HEK293 (cell line): Measurements from ENCODE around the gene PEX6.

Source experiments
- RBAK ChIP-seq: fragments of 450-650 bp; formaldehyde crosslinking; IDR thresholded peaks from 2 replicates; pipeline ENCODE4 v1.5.1; 2016; ENCODE audit warnings: missing biosample characterization, missing genetic modification characterization
- ZNF121 ChIP-seq: fragments of 450-650 bp; formaldehyde crosslinking; IDR thresholded peaks from 2 replicates; pipeline ENCODE4 v1.5.1; 2016; ENCODE audit warnings: missing biosample characterization, missing genetic modification characterization
- ZNF140 ChIP-seq: fragments of 450-650 bp; formaldehyde crosslinking; IDR thresholded peaks from 2 replicates; pipeline ENCODE4 v1.5.1; 2016; ENCODE audit warnings: missing biosample characterization, missing genetic modification characterization
- ZNF501 ChIP-seq: fragments of 450-650 bp; formaldehyde crosslinking; IDR thresholded peaks from 2 replicates; pipeline ENCODE4 v1.5.1; 2016; ENCODE audit warnings: missing biosample characterization, missing genetic modification characterization
- ZNF621 ChIP-seq: fragments of 450-650 bp; formaldehyde crosslinking; IDR thresholded peaks from 2 replicates; pipeline ENCODE4 v1.5.1; 2017; ENCODE audit warnings: missing biosample characterization, missing genetic modification characterization
- ZNF658 ChIP-seq: fragments of 450-650 bp; formaldehyde crosslinking; IDR thresholded peaks from 2 replicates; pipeline ENCODE4; 2016; ENCODE audit warnings: missing biosample characterization, missing genetic modification characterization
- ZNF837 ChIP-seq: fragments of 450-650 bp; formaldehyde crosslinking; IDR thresholded peaks from 2 replicates; pipeline ENCODE4 v1.5.1; 2016; ENCODE audit warnings: missing biosample characterization, missing genetic modification characterization
- TF ChIP-seq, protein P1 (sequence below): fragments of 450-650 bp; formaldehyde crosslinking; IDR thresholded peaks from 2 replicates; pipeline ENCODE4 v1.5.1; 2016; ENCODE audit warnings: missing biosample characterization, missing genetic modification characterization

DNA sequence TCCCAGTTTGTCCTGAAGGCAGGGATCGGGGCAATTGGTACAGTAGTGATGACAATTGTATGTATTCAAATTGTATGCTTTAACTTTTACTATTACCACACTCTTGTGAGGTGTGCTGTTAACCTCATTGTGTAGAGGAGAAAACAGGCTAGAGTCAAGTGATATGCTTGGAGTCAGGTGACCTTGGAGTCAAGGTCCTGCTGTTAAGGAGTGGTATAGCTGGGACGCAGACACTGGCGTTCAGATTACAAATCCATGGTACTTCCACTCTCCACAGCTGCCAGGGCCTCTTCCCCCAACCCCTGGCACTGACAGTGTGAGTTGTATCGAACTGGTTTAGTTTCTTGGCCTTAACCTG lies 39.2 kb downstream of the PEX6 start:
- TF ChIP-seq, protein P1, sequence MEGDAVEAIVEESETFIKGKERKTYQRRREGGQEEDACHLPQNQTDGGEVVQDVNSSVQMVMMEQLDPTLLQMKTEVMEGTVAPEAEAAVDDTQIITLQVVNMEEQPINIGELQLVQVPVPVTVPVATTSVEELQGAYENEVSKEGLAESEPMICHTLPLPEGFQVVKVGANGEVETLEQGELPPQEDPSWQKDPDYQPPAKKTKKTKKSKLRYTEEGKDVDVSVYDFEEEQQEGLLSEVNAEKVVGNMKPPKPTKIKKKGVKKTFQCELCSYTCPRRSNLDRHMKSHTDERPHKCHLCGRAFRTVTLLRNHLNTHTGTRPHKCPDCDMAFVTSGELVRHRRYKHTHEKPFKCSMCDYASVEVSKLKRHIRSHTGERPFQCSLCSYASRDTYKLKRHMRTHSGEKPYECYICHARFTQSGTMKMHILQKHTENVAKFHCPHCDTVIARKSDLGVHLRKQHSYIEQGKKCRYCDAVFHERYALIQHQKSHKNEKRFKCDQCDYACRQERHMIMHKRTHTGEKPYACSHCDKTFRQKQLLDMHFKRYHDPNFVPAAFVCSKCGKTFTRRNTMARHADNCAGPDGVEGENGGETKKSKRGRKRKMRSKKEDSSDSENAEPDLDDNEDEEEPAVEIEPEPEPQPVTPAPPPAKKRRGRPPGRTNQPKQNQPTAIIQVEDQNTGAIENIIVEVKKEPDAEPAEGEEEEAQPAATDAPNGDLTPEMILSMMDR (tag by site-specific recombination) = no peak
- TF ChIP-seq ZNF501 (tag by site-specific recombination) = no peak
- TF ChIP-seq ZNF621 = no peak
- no peak for TF ChIP-seq RBAK
- TF ChIP-seq ZNF140 (tag by site-specific recombination) = no peak
- no peak for TF ChIP-seq ZNF121 (tag by site-specific recombination)
- no peak for TF ChIP-seq ZNF837 (tag by site-specific recombination)
- no peak for TF ChIP-seq ZNF658
